ENCODE measurements around the gene TIPIN. TPM values are rescaled to one million over a fixed set of nuclear protein-coding genes. Genes with fewer than 3 reads are reported as not detected.
"Not testable (repeated sequence)": the region's sequence is repeated elsewhere in the genome, so short reads cannot be mapped to it uniquely, and the experiment has no call there.

Gene TIPIN
- total RNA-seq, 1 donor from 2014 or later: 4.6 TPM

GRCh38 chr15:66323312-66323928 lies 33.1 kb downstream of the TIPIN start:
- no peak for DNase-seq
- intact Hi-C loops (cut with DNase I): no loop called here
- Histone ChIP-seq H3K27me3 (no peaks in the 10 kb centered on the region), H3K4me1 (no peaks in the 10 kb centered on the region), H3K27ac (no peak overlapping the region), H3K9me3 (no peaks in the 10 kb centered on the region), H3K4me3 (no peak overlapping the region), H3K36me3 (peaks cover 97% of the 10 kb centered on the region)
- no peak for TF ChIP-seq CTCF (IDR thresholded peaks at IDR 0.05)
- ATAC-seq: no peak

- no peaks in the 10 kb centered on the region for H3K27me3 ChIP-seq
- no peak overlapping the region for H3K27ac ChIP-seq
- no peak for DNase-seq
- H3K4me1 ChIP-seq: no peaks in the 10 kb centered on the region
- TF ChIP-seq CTCF (IDR thresholded peaks at IDR 0.05): no peak
- H3K4me3 ChIP-seq: no peak overlapping the region
- H3K9me3 ChIP-seq: no peaks in the 10 kb centered on the region
- H3K36me3 ChIP-seq: peaks cover 93% of the 10 kb centered on the region
- ATAC-seq: no peak
- intact Hi-C loops (cut with DNase I): no loop called here
Observed at GRCh38 chr15:66312144-66312543, 44.3 kb downstream of the TIPIN start.

GRCh38 chr15:66310786-66311185 lies 45.7 kb downstream of the TIPIN start:
- Histone ChIP-seq H3K27me3 (no peaks in the 10 kb centered on the region), H3K4me1 (no peaks in the 10 kb centered on the region), H3K27ac (no peak overlapping the region), H3K9me3 (no peaks in the 10 kb centered on the region), H3K36me3 (peaks cover 84% of the 10 kb centered on the region), H3K4me3 (no peak overlapping the region)
- no peak for DNase-seq
- no peak for ATAC-seq
- intact Hi-C loops (cut with DNase I): no loop called here
- TF ChIP-seq CTCF (IDR thresholded peaks at IDR 0.05): no peak

- TF ChIP-seq CTCF (IDR thresholded peaks at IDR 0.05): no peak
- H3K9me3 ChIP-seq: no peaks in the 10 kb centered on the region
- no peaks in the 10 kb centered on the region for H3K4me1 ChIP-seq
- intact Hi-C loops (cut with DNase I): no loop called here
- H3K27ac ChIP-seq: no peak overlapping the region
- H3K36me3 ChIP-seq: peaks cover 79% of the 10 kb centered on the region
- ATAC-seq (no peak), DNase-seq (no peak)
- no peaks in the 10 kb centered on the region for H3K27me3 ChIP-seq
- no peak overlapping the region for H3K4me3 ChIP-seq
Observed at GRCh38 chr15:66309828-66310227, 46.7 kb downstream of the TIPIN start.

- no peak overlapping the region for H3K4me3 ChIP-seq
- H3K9me3 ChIP-seq: no peaks in the 10 kb centered on the region
- H3K4me1 ChIP-seq: no peaks in the 10 kb centered on the region
- peaks cover 68% of the 10 kb centered on the region for H3K36me3 ChIP-seq
- no peak for ATAC-seq
- no peak for TF ChIP-seq CTCF (IDR thresholded peaks at IDR 0.05)
- no peak for DNase-seq
- H3K27ac ChIP-seq: no peak overlapping the region
- intact Hi-C loops (cut with DNase I): no loop called here
- no peaks in the 10 kb centered on the region for H3K27me3 ChIP-seq
Observed at GRCh38 chr15:66308531-66308930, 48.0 kb downstream of the TIPIN start.

- Histone ChIP-seq H3K27ac (no peak overlapping the region), H3K4me3 (no peak overlapping the region), H3K9me3 (no peaks in the 10 kb centered on the region), H3K36me3 (peaks cover 46% of the 10 kb centered on the region), H3K4me1 (no peaks in the 10 kb centered on the region), H3K27me3 (no peaks in the 10 kb centered on the region)
- no peak for TF ChIP-seq CTCF (IDR thresholded peaks at IDR 0.05)
- ATAC-seq (no peak), DNase-seq (no peak)
- intact Hi-C loops (cut with DNase I): no loop called here
Observed at GRCh38 chr15:66306381-66306780, 50.1 kb downstream of the TIPIN start.

GRCh38 chr15:66304425-66304824 lies 52.1 kb downstream of the TIPIN start:
- H3K4me1 ChIP-seq; DNase-seq; ATAC-seq; H3K9me3 ChIP-seq; H3K27ac ChIP-seq; H3K27me3 ChIP-seq; H3K4me3 ChIP-seq; intact Hi-C loops (cut with DNase I): not testable (repeated sequence)
- H3K36me3 ChIP-seq: peaks cover 27% of the 10 kb centered on the region

All from upper lobe of right lung (tissue), 1 donor.